ENCODE results near the gene MRPL37.
"Not testable (repeated sequence)": the region's sequence is repeated elsewhere in the genome, so short reads cannot be mapped to it uniquely, and the experiment has no call there.

MRPL37 gene

GRCh38 chr1:54172614-54173599, 27.1 kb upstream of the MRPL37 start:
- no peak for DNase-seq

GRCh38 chr1:54173681-54174080, 26.3 kb upstream of the MRPL37 start:
- DNase-seq = no peak

GRCh38 chr1:54174106-54174505, 25.9 kb upstream of the MRPL37 start:
- no peak for DNase-seq

- no peak for DNase-seq
Measured at GRCh38 chr1:54176621-54177327, 23.2 kb upstream of the MRPL37 start.

- DNase-seq = no peak
Measured at GRCh38 chr1:54177726-54178125, 22.2 kb upstream of the MRPL37 start.

GRCh38 chr1:54178296-54179070, 21.5 kb upstream of the MRPL37 start:
- DNase-seq = no peak

- no peak for DNase-seq
Measured at GRCh38 chr1:54180701-54181360, 19.1 kb upstream of the MRPL37 start.

- DNase-seq = no peak
Measured at GRCh38 chr1:54186056-54186455, 13.9 kb upstream of the MRPL37 start.

- no peak for DNase-seq
Measured at GRCh38 chr1:54188291-54188690, 11.7 kb upstream of the MRPL37 start.

GRCh38 chr1:54190526-54190925, 9.4 kb upstream of the MRPL37 start:
- DNase-seq = no peak

- no peak for DNase-seq
Measured at GRCh38 chr1:54191525-54191924, 8.4 kb upstream of the MRPL37 start.

GRCh38 chr1:54193453-54193852, 6.5 kb upstream of the MRPL37 start:
- no peak for DNase-seq

- no peak for DNase-seq
Measured at GRCh38 chr1:54199151-54199764, 709 bp upstream of the MRPL37 start.

GRCh38 chr1:54200519-54200997, 591 bp downstream of the MRPL37 start:
- DNase-seq = no peak

- DNase-seq = no peak
Measured at GRCh38 chr1:54204199-54204598, 4.2 kb downstream of the MRPL37 start.

- no peak for DNase-seq
Measured at GRCh38 chr1:54207287-54207686, 7.3 kb downstream of the MRPL37 start.

GRCh38 chr1:54207896-54208295, 7.9 kb downstream of the MRPL37 start:
- not testable (repeated sequence) for DNase-seq

GRCh38 chr1:54212872-54213271, 12.9 kb downstream of the MRPL37 start:
- DNase-seq = no peak

- DNase-seq = no peak
Measured at GRCh38 chr1:54215523-54215922, 15.6 kb downstream of the MRPL37 start.

- DNase-seq = no peak
Measured at GRCh38 chr1:54218883-54219687, 19.1 kb downstream of the MRPL37 start.

GRCh38 chr1:54219688-54220003, 19.7 kb downstream of the MRPL37 start:
- no peak for DNase-seq

Measured in activated naive CD4-positive, alpha-beta T cell treated with anti-CD3 and anti-CD28 coated beads, Interleukin-2, amount 50 U/mL, for 16 hours (primary cell).